Astrocyte (in vitro differentiated cells and primary cell): ENCODE data around the gene NINL. TPM values are rescaled to one million over a fixed set of nuclear protein-coding genes. Genes with fewer than 3 reads are reported as not detected.

ENCODE experiments used
- DNase-seq: peaks from one replicate; pipeline ENCODE4 v3.0.0-alpha.2; 2010; ENCODE audit warnings: low read depth
- FAIRE-seq: peaks from 2 replicates; lab custom pipeline; 2011; peaks lifted over from hg19 to GRCh38; lab: Jason Lieb, UNC
- H2AFZ ChIP-seq: 2 replicates; pipeline ENCODE4 v1.6.0; 2012; ENCODE audit warnings: low read depth, low read length, inconsistent platforms
- H3K27ac ChIP-seq: 2 replicates; pipeline ENCODE4 v1.5.1; 2011; ENCODE audit warnings: low read depth, low read length, inconsistent platforms
- H3K27me3 ChIP-seq: 2 replicates; pipeline ENCODE4 v1.6.0; 2011; ENCODE audit warnings: low read length, inconsistent platforms; ENCODE audit not compliant: insufficient read depth
- H3K36me3 ChIP-seq: 2 replicates; pipeline ENCODE4 v1.5.1; 2011; ENCODE audit warnings: low read length, inconsistent platforms; ENCODE audit not compliant: insufficient read depth
- H3K4me1 ChIP-seq: 2 replicates; pipeline ENCODE4 v1.5.1; 2011; ENCODE audit warnings: low read length, inconsistent platforms; ENCODE audit not compliant: insufficient read depth
- H3K4me2 ChIP-seq: 2 replicates; pipeline ENCODE4 v1.6.0; 2012; ENCODE audit warnings: low read length, inconsistent platforms
- H3K4me3 ChIP-seq: 2 replicates; pipeline ENCODE4 v1.5.1; 2011; ENCODE audit warnings: low read depth, mild to moderate bottlenecking, low read length, inconsistent platforms; ENCODE audit not compliant: insufficient read depth
- H3K79me2 ChIP-seq: 2 replicates; pipeline ENCODE4 v1.6.0; 2012; ENCODE audit warnings: mild to moderate bottlenecking, low read length, inconsistent platforms; ENCODE audit not compliant: insufficient read depth
- H3K9ac ChIP-seq: 2 replicates; pipeline ENCODE4 v1.6.0; 2012; ENCODE audit warnings: mild to moderate bottlenecking, low read length, inconsistent platforms
- H3K9me3 ChIP-seq: 2 replicates; pipeline ENCODE4 v1.5.1; 2012; ENCODE audit warnings: low read depth, mild to moderate bottlenecking, low read length, inconsistent platforms; ENCODE audit not compliant: insufficient read depth
- H4K20me1 ChIP-seq: 2 replicates; pipeline ENCODE4 v1.6.0; 2012; ENCODE audit warnings: low read length, inconsistent platforms; ENCODE audit not compliant: insufficient read depth
- H3K27ac Mint-ChIP-seq: one replicate; pipeline ENCODE4 v1.8.0; 2021; ENCODE audit warnings: mild to moderate bottlenecking, mixed read lengths; ENCODE audit not compliant: unreplicated experiment
- H3K27me3 Mint-ChIP-seq: one replicate; pipeline ENCODE4 v1.8.0; 2021; ENCODE audit warnings: low read depth, mixed read lengths; ENCODE audit not compliant: unreplicated experiment
- H3K36me3 Mint-ChIP-seq: one replicate; pipeline ENCODE4 v1.8.0; 2021; ENCODE audit warnings: low read depth, mixed read lengths; ENCODE audit not compliant: unreplicated experiment
- H3K4me1 Mint-ChIP-seq: one replicate; pipeline ENCODE4 v1.8.0; 2021; ENCODE audit warnings: low read depth, mixed read lengths; ENCODE audit not compliant: unreplicated experiment
- H3K4me3 Mint-ChIP-seq: one replicate; pipeline ENCODE4 v1.8.0; 2021; ENCODE audit warnings: mild to moderate bottlenecking, moderate library complexity, mixed read lengths; ENCODE audit not compliant: unreplicated experiment
- H3K9me3 Mint-ChIP-seq: one replicate; pipeline ENCODE4 v1.8.0; 2021; ENCODE audit warnings: mild to moderate bottlenecking, mixed read lengths; ENCODE audit not compliant: unreplicated experiment
- CTCF ChIP-seq: IDR thresholded peaks from 2 replicates; pipeline ENCODE4 v1.5.1; 2011; ENCODE audit warnings: low read depth, mild to moderate bottlenecking, inconsistent platforms, low read length, moderate library complexity; ENCODE audit not compliant: insufficient read depth
- EZH2 ChIP-seq: IDR thresholded peaks from 2 replicates; pipeline ENCODE4 v1.6.1; 2012; ENCODE audit warnings: mild to moderate bottlenecking, low read length, inconsistent platforms; ENCODE audit not compliant: insufficient read depth
- total RNA-seq: library from RNA; stranded (reverse); gene quantifications from 2 replicates; pipeline ENCODE4 v1.2.1, GENCODE V29; 2021

Gene NINL
- total RNA-seq, 1 donor from 2014 or later: 10.2 TPM

GRCh38 chr20:25486377-25486776, 99.0 kb downstream of the NINL start:
- Histone ChIP-seq H3K9ac (no peak overlapping the region), H4K20me1 (peaks cover 15% of the 10 kb centered on the region), H3K36me3 (no peaks in the 10 kb centered on the region), H3K79me2 (no peaks in the 10 kb centered on the region), H3K9me3 (no peaks in the 10 kb centered on the region), H3K27me3 (no peaks in the 10 kb centered on the region), H3K27ac (no peak overlapping the region), H2AFZ (no peak overlapping the region), H3K4me3 (no peak overlapping the region), H3K4me1 (peaks cover 9% of the 10 kb centered on the region), H3K4me2 (no peak overlapping the region)
- no peaks in the 10 kb centered on the region for H3K27me3 Mint-ChIP-seq
- peaks cover 4% of the 10 kb centered on the region for H3K4me1 Mint-ChIP-seq
- TF ChIP-seq EZH2 (no peak), CTCF (no peak)
- H3K9me3 Mint-ChIP-seq: no peaks in the 10 kb centered on the region
- FAIRE-seq (no peak), DNase-seq (no peak)
- H3K27ac Mint-ChIP-seq: no peak overlapping the region
- no peak overlapping the region for H3K4me3 Mint-ChIP-seq
- H3K36me3 Mint-ChIP-seq: peaks cover 6% of the 10 kb centered on the region

GRCh38 chr20:25485872-25486271, 99.5 kb downstream of the NINL start:
- FAIRE-seq: peak; percentile 23
- H3K36me3 ChIP-seq: no peaks in the 10 kb centered on the region

More at GRCh38 chr20:25485872-25486271, 99.5 kb downstream of the NINL start:
- H3K36me3 Mint-ChIP-seq: peaks cover 6% of the 10 kb centered on the region
- Histone ChIP-seq H3K27me3 (no peaks in the 10 kb centered on the region), H3K9ac (no peak overlapping the region), H3K27ac (no peak overlapping the region), H3K79me2 (no peaks in the 10 kb centered on the region), H2AFZ (no peak overlapping the region), H3K4me2 (no peak overlapping the region), H3K4me3 (no peak overlapping the region), H4K20me1 (peaks cover 15% of the 10 kb centered on the region), H3K4me1 (peaks cover 9% of the 10 kb centered on the region), H3K9me3 (no peaks in the 10 kb centered on the region)
- DNase-seq: no peak
- H3K9me3 Mint-ChIP-seq: no peaks in the 10 kb centered on the region
- TF ChIP-seq CTCF: no peak
- no peak for TF ChIP-seq EZH2
- no peak overlapping the region for H3K4me3 Mint-ChIP-seq
- peaks cover 4% of the 10 kb centered on the region for H3K4me1 Mint-ChIP-seq
- H3K27me3 Mint-ChIP-seq: no peaks in the 10 kb centered on the region
- H3K27ac Mint-ChIP-seq: no peak overlapping the region
